Left renal cortex interstitium (tissue), 4 donors: ENCODE data around the gene CYP27B1. TPM values are rescaled to one million over a fixed set of nuclear protein-coding genes. Genes with fewer than 3 reads are reported as not detected.

Source experiments
- DNase-seq, 4 donors: peaks; one replicate each; pipeline ENCODE4 v3.0.0-alpha.2; 2013; ENCODE audit warnings: low read depth in 4 of 4, low spot score in 2 of 4, missing footprints in 1 of 4
- polyA plus RNA-seq, 4 donors: library from polyadenylated mRNA; unstranded; fragments of 120-200 nt; gene quantifications; one replicate each; pipeline ENCODE4 v1.2.1, GENCODE V29; 2013; ENCODE audit not compliant: insufficient read length in 4 of 4

The CYP27B1 gene
- polyA plus RNA-seq, 4 donors, result 0.78 to 1.8 (median 1.3) TPM

DNA sequence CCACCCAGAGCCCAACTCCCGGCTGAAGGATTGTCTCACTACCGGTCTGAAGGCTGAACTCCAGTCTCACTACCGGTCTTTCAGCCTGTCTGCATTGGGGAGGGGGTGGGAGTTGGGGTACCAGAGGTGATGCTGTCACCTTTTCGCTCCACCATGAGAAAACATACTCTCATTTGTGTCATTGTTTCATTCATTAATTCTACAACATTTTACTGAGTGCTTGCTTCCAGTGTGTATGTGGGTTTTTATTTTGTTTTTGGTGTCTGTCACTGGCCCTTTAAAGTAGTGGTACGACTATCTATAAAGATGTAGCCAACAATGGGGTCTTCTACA lies 14.2 kb downstream of the CYP27B1 start:
- DNase-seq, result no peak

- peak; percentile 86 to 97 (median 96) for DNase-seq
These were observed 14.8 kb downstream of the CYP27B1 start, which contains the start of gene CDK4 for GRCh38 chr12:57751788-57752667. Gene CDK4, minus strand, starts transcription at chr12:57752310. Its CDS starts 593 bp downstream, at chr12:57751717.

GRCh38 chr12:57751432-57751787 lies 15.5 kb downstream of the CYP27B1 start:
- DNase-seq, result no peak

DNA sequence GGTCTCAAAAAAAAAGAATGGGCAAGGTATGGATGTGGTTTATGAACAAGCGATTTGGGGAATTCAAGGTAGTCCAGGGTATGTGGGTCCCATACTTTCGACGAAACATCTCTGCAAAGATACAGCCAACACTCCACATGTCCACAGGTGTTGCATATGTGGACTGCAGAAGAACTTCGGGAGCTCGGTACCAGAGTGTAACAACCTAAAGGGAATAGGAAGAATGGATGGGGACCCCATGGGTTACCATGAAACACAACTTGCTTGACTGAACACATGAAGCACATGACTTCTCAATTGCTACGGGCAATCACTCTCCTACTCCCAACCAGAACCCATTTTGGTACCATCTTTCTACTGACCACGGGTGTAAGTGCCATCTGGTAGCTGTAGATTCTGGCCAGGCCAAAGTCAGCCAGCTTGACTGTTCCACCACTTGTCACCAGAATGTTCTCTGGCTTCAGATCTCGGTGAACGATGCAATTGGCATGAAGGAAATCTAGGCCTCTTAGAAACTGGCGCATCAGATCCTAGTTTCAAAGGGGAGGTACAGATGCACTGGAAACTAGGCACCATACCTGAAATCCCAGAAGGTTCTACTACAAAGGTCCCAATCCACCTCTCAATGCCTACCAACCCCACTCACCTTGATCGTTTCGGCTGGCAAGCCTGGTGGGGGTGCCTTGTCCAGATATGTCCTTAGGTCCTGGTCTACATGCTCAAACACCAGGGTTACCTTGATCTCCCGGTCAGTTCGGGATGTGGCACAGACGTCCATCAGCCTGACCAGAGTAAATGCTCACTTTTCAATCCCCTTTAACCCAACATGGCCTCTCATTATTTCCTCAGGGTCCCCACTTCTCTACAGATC lies 16.1 kb downstream of the CYP27B1 start:
- no peak for DNase-seq

GRCh38 chr12:57749061-57749460 lies 17.8 kb downstream of the CYP27B1 start:
- no peak for DNase-seq

- DNase-seq, result no peak
These were observed 20.9 kb downstream of the CYP27B1 start for GRCh38 chr12:57746025-57746424.

GRCh38 chr12:57745485-57745881 lies 21.4 kb downstream of the CYP27B1 start:
- DNase-seq, result no peak

GRCh38 chr12:57744777-57745484 lies 21.9 kb downstream of the CYP27B1 start, which contains the start of gene TSPAN31:
Gene TSPAN31, plus strand, starts transcription at chr12:57745039. Its CDS starts 116 bp downstream, at chr12:57745155.
- DNase-seq, result peak; percentile 92 to 98 (median 96)

GRCh38 chr12:57744194-57744776 lies 22.6 kb downstream of the CYP27B1 start:
- DNase-seq, result peak in 1 of 4 donors; percentile 75

GRCh38 chr12:57743769-57744168 lies 23.1 kb downstream of the CYP27B1 start:
- no peak for DNase-seq

DNA sequence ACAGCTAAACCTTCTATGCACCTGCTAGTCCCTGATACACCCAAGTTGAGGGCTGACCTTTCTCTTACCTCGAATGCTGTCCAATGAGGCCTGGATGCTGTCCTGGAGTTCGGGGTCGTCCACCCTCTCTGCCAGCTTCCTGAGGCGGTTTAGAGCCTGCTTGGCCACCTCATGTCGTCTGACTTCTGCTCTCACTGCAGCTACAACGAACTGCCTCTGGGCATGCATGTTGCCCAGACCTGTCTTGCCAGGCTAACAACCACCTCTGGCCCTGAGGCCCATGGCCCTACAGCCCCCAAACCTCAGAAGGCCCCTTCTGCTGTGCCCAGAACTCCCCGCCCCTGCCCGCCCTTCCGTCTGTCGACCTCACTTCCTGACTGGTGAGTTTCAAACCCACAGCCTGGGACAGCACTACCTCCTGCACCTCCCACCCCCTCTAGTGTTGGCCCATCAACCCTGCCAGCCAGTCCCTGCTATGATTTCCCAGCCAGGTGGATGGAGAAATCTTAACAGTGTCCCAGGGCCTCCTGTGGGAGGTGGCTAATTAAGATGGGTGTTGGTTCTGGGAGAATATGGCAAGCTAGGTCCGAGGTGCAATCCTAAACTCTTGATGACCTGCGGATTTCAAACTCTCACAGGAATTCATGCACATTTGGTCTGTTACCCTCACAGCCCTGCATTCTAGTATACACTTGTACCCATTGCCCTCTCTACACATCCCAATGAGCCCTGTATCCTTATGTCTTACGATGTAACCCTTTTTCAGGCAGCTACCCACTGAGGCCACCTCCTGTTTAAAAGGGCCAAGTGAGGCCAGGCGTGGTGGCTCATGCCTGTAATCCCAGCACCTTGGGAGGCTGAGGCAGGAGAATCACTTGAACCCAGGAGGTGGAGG lies 24.8 kb downstream of the CYP27B1 start:
- no peak for DNase-seq

DNA sequence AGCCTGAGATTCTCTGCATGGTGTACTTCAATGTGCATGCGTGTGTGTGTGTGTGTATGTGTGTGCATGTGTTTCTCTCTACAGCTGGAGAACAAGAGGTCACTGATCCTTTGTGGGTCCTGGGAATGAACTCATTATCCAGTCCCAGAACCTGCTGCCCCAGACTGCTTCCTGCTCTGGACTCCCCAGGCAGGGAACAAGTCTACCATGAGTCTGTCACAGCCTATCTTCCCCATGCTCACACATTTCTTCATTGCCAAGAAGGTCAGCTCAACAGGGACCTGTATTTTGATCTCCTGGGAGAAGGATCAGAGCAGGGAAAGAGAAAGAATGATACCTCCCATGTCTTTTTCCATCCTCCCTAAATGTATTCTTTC lies 25.5 kb downstream of the CYP27B1 start:
- no peak for DNase-seq

- no peak for DNase-seq
These were observed 26.0 kb downstream of the CYP27B1 start for GRCh38 chr12:57740656-57741412.

GRCh38 chr12:57739914-57740538 lies 26.9 kb downstream of the CYP27B1 start:
- no peak for DNase-seq

DNA sequence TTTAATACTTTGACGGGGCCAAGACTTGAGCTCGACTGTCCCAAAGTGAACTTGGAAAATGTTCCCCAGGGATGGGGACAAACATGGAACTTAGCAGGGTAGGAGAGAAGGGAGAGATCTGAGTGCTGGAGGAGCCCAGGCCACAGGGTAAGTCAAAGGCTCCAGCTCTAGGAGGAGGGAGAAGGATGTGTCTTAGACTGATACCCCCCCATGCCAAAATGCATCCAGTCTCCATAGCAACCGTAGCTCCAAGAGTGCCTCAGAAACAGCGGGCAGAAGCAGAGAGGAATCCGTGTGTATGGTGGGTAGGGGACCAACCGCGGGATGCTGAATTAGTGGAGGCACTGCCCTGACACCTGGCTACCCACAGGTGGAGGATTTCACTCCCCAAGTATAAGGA lies 27.5 kb downstream of the CYP27B1 start:
- no peak for DNase-seq

DNA sequence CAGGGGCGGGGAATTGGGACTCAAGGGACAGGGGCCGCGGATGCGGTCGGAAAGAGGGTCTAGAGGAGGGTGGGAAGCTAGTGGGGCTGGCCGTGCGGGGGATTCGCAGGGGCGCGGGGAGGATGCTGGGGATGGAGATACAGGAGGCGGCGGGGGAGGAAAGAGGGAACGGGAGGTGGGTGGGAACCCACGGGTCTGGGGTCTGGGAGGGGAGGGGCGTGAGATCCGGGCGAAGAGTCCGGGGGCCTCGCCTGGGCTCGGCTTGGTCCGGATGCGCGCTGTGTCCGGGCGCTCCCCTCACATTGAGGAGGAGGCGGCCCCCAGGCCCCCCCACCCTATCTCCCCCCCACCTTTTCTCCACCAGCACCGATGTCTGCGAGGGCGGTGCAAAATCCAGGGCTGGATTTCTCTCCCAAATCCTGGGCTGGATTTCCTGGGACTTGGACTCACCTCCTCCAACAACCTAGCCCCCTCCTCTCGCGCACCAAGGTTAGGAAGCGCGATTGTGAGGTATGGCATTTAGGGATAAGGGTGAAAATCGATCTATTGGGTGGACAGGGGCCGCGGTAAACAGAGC lies 28.1 kb downstream of the CYP27B1 start, which contains the start of gene AGAP2:
AGAP2 (minus strand) TSS at position 82 of the 577 bp plus-strand sequence. CDS start 496 bp downstream, outside the sequence.
- DNase-seq, result no peak
